Esophagus muscularis mucosa (tissue), 4 donors: ENCODE data around the gene ZBTB46. TPM values are rescaled to one million over a fixed set of nuclear protein-coding genes. Genes with fewer than 3 reads are reported as not detected.

Experiments
- DNase-seq: peaks from one replicate; pipeline ENCODE4 v3.0.0-alpha.2; 2017; ENCODE audit errors: extremely low spot score
- H3K27ac ChIP-seq, 4 donors: fragments of 200-600 bp; sonication (generic); replicated peaks in 1 of 4; 1 replicate in 3 of 4; 2 replicates in 1 of 4; pipeline ENCODE4 v1.5.1; 2016 to 2019; ENCODE audit warnings: mild to moderate bottlenecking in 1 of 4
- H3K27me3 ChIP-seq, 4 donors: fragments of 200-600 bp; sonication (generic); one replicate each; pipeline versions ENCODE4 v1.5.1 to v1.6.0; 2016 to 2019
- H3K36me3 ChIP-seq, 4 donors: fragments of 200-600 bp; sonication (generic); one replicate each; pipeline ENCODE4 v1.5.1; 2016 to 2019
- H3K4me1 ChIP-seq, 4 donors: fragments of 200-600 bp; sonication (generic); one replicate each; pipeline ENCODE4 v1.5.1; 2016 to 2019
- H3K4me3 ChIP-seq, 4 donors: fragments of 200-600 bp; sonication (generic); 1 replicate in 2 of 4; 2 replicates in 2 of 4; pipeline ENCODE4 v1.5.1; 2016 to 2019; ENCODE audit warnings: mild to moderate bottlenecking in 4 of 4, moderate library complexity in 1 of 4
- H3K9me3 ChIP-seq, 4 donors: fragments of 200-600 bp; sonication (generic); 1 replicate in 3 of 4; 2 replicates in 1 of 4; pipeline ENCODE4 v1.5.1; 2016 to 2019
- CTCF ChIP-seq, 3 experiments: fragments of 200-600 bp in 2 of 3; fragments of 450-650 bp in 1 of 3; sonication (generic) in 2 of 3; IDR thresholded peaks; one replicate each; pipeline ENCODE4 v1.5.1; 2017 to 2019; ENCODE audit warnings: antibody characterized with exemption in 3 of 3, mild to moderate bottlenecking in 2 of 3, moderate library complexity in 1 of 3
- EP300 ChIP-seq: sonication (generic); formaldehyde crosslinking; IDR thresholded peaks from one replicate; pipeline ENCODE4 v1.6.1; 2017; ENCODE audit warnings: antibody characterized with exemption
- POLR2A ChIP-seq: fragments of 450-650 bp; IDR thresholded peaks from one replicate; pipeline ENCODE4 v1.6.1; 2017; ENCODE audit warnings: antibody characterized with exemption, moderate library complexity, mild to moderate bottlenecking, low read depth
- POLR2AphosphoS5 ChIP-seq, 2 donors: sonication (generic); formaldehyde crosslinking; IDR thresholded peaks; one replicate each; pipeline ENCODE4 v1.6.1; 2017; ENCODE audit warnings: antibody characterized with exemption in 2 of 2
- whole genome bisulfite sequencing: methylation state at CpG from one replicate; pipeline ENCODE4 v1.1.5; 2018; 5-methylcytosine and 5-hydroxymethylcytosine counted together
- intact Hi-C: fragments of 100-400 bp; cut with DNase I; formaldehyde crosslinking; loops from one replicate; pipeline ENCODE4 v1.15.1; 2023
- total RNA-seq, 4 donors: library from RNA; depleted of rRNA; stranded (reverse); fragments of >200 nt; gene quantifications; one replicate each; pipeline versions ENCODE4 v1.1.0 to v1.2.1, GENCODE V29; 2016

The ZBTB46 gene
- total RNA-seq, 4 donors from 2014 or later = 9.6 to 22.8 (median 13.8) TPM

- H3K36me3 ChIP-seq = peaks cover 8 to 68% (median 38%) of the 10 kb centered on the region in 4 donors
- WGBS = 95% methylated on average over 25 of the region's 26 CpGs
- DNase-seq = no peak
These were observed 62.2 kb downstream of the ZBTB46 start for GRCh38 chr20:63768591-63769515.

GRCh38 chr20:63767886-63768285 is 63.2 kb downstream of the ZBTB46 start:
- Histone ChIP-seq H3K9me3 (no peaks in the 10 kb centered on the region), H3K4me1 (peaks cover 0 to 8% (median 2%) of the 10 kb centered on the region in 4 donors), H3K27ac (no peak overlapping the region), H3K4me3 (no peak overlapping the region), H3K27me3 (no peaks in the 10 kb centered on the region), H3K36me3 (peaks cover 8 to 77% (median 38%) of the 10 kb centered on the region in 4 donors)
- DNase-seq = no peak
- WGBS = 92% methylated on average over 7 of the region's 7 CpGs
- intact Hi-C loops = no loop called here
- no peak for TF ChIP-seq POLR2A
- TF ChIP-seq CTCF (IDR thresholded peaks at IDR 0.05) = no peak
- no peak for TF ChIP-seq EP300
- no peak for TF ChIP-seq POLR2AphosphoS5 (IDR thresholded peaks at IDR 0.05)

More at GRCh38 chr20:63768591-63769515, 62.2 kb downstream of the ZBTB46 start:
- intact Hi-C loops = no loop called here
- Histone ChIP-seq H3K9me3 (no peaks in the 10 kb centered on the region), H3K27ac (no peak overlapping the region), H3K27me3 (peaks cover 0 to 6% (median 0%) of the 10 kb centered on the region in 4 donors), H3K4me1 (peaks cover 0 to 11% (median 5%) of the 10 kb centered on the region in 4 donors), H3K4me3 (no peak overlapping the region)
- TF ChIP-seq POLR2AphosphoS5 (IDR thresholded peaks at IDR 0.05) (no peak), EP300 (no peak), POLR2A (no peak)

GRCh38 chr20:63767456-63767855 is 63.6 kb downstream of the ZBTB46 start:
- TF ChIP-seq EP300 = no peak
- no peak for TF ChIP-seq POLR2AphosphoS5 (IDR thresholded peaks at IDR 0.05)
- no peak for TF ChIP-seq CTCF (IDR thresholded peaks at IDR 0.05)
- no peak for TF ChIP-seq POLR2A
- peaks cover 8 to 81% (median 40%) of the 10 kb centered on the region in 4 donors for H3K36me3 ChIP-seq
- no peaks in the 10 kb centered on the region for H3K27me3 ChIP-seq
- no peak overlapping the region for H3K27ac ChIP-seq
- 72% methylated on average over 13 of the region's 18 CpGs for WGBS
- H3K4me1 ChIP-seq = peaks cover 0 to 3% (median under 1%) of the 10 kb centered on the region in 4 donors
- no peak overlapping the region for H3K4me3 ChIP-seq
- H3K9me3 ChIP-seq = no peaks in the 10 kb centered on the region
- intact Hi-C loops = no loop called here
- no peak for DNase-seq

- WGBS = 97% methylated on average over 38 of the region's 38 CpGs
- no peak for DNase-seq
- no peaks in the 10 kb centered on the region for H3K27me3 ChIP-seq
These were observed 64.2 kb downstream of the ZBTB46 start for GRCh38 chr20:63766695-63767426.

More at GRCh38 chr20:63766695-63767426, 64.2 kb downstream of the ZBTB46 start:
- Histone ChIP-seq H3K4me1 (no peaks in the 10 kb centered on the region), H3K4me3 (no peak overlapping the region), H3K9me3 (no peaks in the 10 kb centered on the region), H3K36me3 (peaks cover 8 to 87% (median 40%) of the 10 kb centered on the region in 4 donors), H3K27ac (no peak overlapping the region)
- intact Hi-C loops = no loop called here
- TF ChIP-seq POLR2A (no peak), POLR2AphosphoS5 (IDR thresholded peaks at IDR 0.05) (no peak), CTCF (IDR thresholded peaks at IDR 0.05) (no peak), EP300 (no peak)
